HepG2 (cell line): ENCODE data around the gene ABCG8. TPM values are rescaled to one million over a fixed set of nuclear protein-coding genes. Genes with fewer than 3 reads are reported as not detected.

Experiments used
- ATAC-seq: fragments of 200-7000 bp; cut with Tn5 transposase; 3 replicates; pipeline ENCODE4 v1.9.1; 2020; ENCODE audit warnings: mild to moderate bottlenecking, moderate library complexity
- BruUV-seq: library from RNA; stranded (reverse); fragments of 400-500 nt; replicated peaks from 2 replicates; lab custom pipeline; 2021; lab: Mats Ljungman, UMichigan
- CTCF ChIA-PET: fragments of 300-600 bp; formaldehyde crosslinking; extraction: SDS; loops from one replicate; lab custom pipeline; 2021; ENCODE audit warnings: low total read pairs, inconsistent platforms, low intra/inter-chr PET ratio; lab: Yijun Ruan, JAX
- POLR2A ChIA-PET: fragments of 350-600 bp; sonication (Branson Sonifier 250); formaldehyde crosslinking; loops from one replicate; lab custom pipeline; 2020; ENCODE audit warnings: antibody characterized with exemption, inconsistent platforms; lab: Yijun Ruan, JAX
- DNase-seq: peaks from one replicate; pipeline ENCODE4 v3.0.0-alpha.2; 2015; ENCODE audit warnings: low spot score
- FAIRE-seq: peaks from 3 replicates; lab custom pipeline; 2011; peaks lifted over from hg19 to GRCh38; lab: Jason Lieb, UNC
- H2AFZ ChIP-seq: one replicate; pipeline ENCODE4 v1.6.1; 2011; ENCODE audit warnings: low read length, inconsistent platforms
- H3K27ac ChIP-seq: fragments of 300-600 bp; 3 replicates; pipeline ENCODE4 v1.8.0; 2011; ENCODE audit warnings: mixed run types, mild to moderate bottlenecking, mixed read lengths, low read length, inconsistent platforms; ENCODE audit not compliant: insufficient read depth; ENCODE audit errors: extremely low read length
- H3K27me3 ChIP-seq, 2 experiments: fragments of 200-600 bp in 1 of 2; 2 replicates in 1 of 2; 3 replicates in 1 of 2; pipeline versions ENCODE4 v1.6.0 to v1.8.0; 2011; ENCODE audit warnings: low read length in 2 of 2, mild to moderate bottlenecking in 2 of 2, moderate library complexity in 2 of 2, inconsistent platforms in 1 of 2; ENCODE audit not compliant: insufficient read depth in 2 of 2, control insufficient read depth in 1 of 2
- H3K36me3 ChIP-seq, 2 experiments: fragments of 200-600 bp in 1 of 2; replicated peaks in 1 of 2; 2 replicates in 1 of 2; 3 replicates in 1 of 2; pipeline versions ENCODE4 v1.5.1 to v1.8.0; 2011; ENCODE audit warnings: low read length in 2 of 2, inconsistent platforms in 1 of 2; ENCODE audit not compliant: insufficient read depth in 2 of 2, control insufficient read depth in 1 of 2
- H3K4me1 ChIP-seq: 2 replicates; pipeline ENCODE4 v1.5.1; 2012; ENCODE audit warnings: low read length, inconsistent platforms; ENCODE audit not compliant: insufficient read depth
- H3K4me2 ChIP-seq: 2 replicates; pipeline ENCODE4 v1.6.0; 2011; ENCODE audit warnings: low read depth, low read length, inconsistent platforms
- H3K4me3 ChIP-seq, 3 experiments: fragments of 200-600 bp in 1 of 3; sonication (generic), shearing (Covaris generic) in 1 of 3; replicated peaks in 1 of 3; 2 replicates each; pipeline ENCODE4 v1.5.1; 2011 to 2016; ENCODE audit warnings: low read length in 3 of 3, inconsistent platforms in 2 of 3, low read depth in 2 of 3, mild to moderate bottlenecking in 2 of 3, control low read depth in 1 of 3, mixed read lengths in 1 of 3; ENCODE audit not compliant: insufficient read depth in 1 of 3
- H3K79me2 ChIP-seq: one replicate; pipeline ENCODE4 v1.6.1; 2011; ENCODE audit warnings: low read length, inconsistent platforms; ENCODE audit not compliant: insufficient read depth
- H3K9ac ChIP-seq: 2 replicates; pipeline ENCODE4 v1.6.0; 2011; ENCODE audit warnings: mild to moderate bottlenecking, low read depth, low read length, inconsistent platforms; ENCODE audit not compliant: insufficient read depth
- H3K9me3 ChIP-seq: 2 replicates; pipeline ENCODE4 v1.5.1; 2012; ENCODE audit warnings: mild to moderate bottlenecking, low read length
- H4K20me1 ChIP-seq: 2 replicates; pipeline ENCODE4 v1.6.0; 2011; ENCODE audit warnings: inconsistent platforms, mild to moderate bottlenecking, low read length, moderate library complexity; ENCODE audit not compliant: insufficient read depth
- AGO2 ChIP-seq: fragments of 200-400 bp; formaldehyde crosslinking; optimal IDR thresholded peaks from 2 replicates; pipeline ENCODE3; 2017; ENCODE audit warnings: mild to moderate bottlenecking, low read depth, low read length, moderate library complexity
- CREB3 ChIP-seq: sonication (generic); formaldehyde crosslinking; IDR thresholded peaks from 2 replicates; pipeline ENCODE4 v1.5.0; 2020; ENCODE audit warnings: missing genetic modification reagents
- GATAD2A ChIP-seq: IDR thresholded peaks from 2 replicates; pipeline ENCODE4 v1.6.1; 2016
- IRX3 ChIP-seq: sonication (generic); formaldehyde crosslinking; IDR thresholded peaks from 2 replicates; pipeline ENCODE4 v1.8.1; 2023; ENCODE audit warnings: mild to moderate bottlenecking, low read depth, missing genetic modification reagents, borderline replicate concordance
- NCOR1 ChIP-seq: fragments of 200-600 bp; sonication (generic); IDR thresholded peaks from 2 replicates; pipeline ENCODE4 v1.7.0; 2017; ENCODE audit warnings: antibody characterized with exemption, low read length, borderline replicate concordance
- ZNF280B ChIP-seq: sonication (generic); formaldehyde crosslinking; IDR thresholded peaks from 2 replicates; pipeline ENCODE4 v1.5.0; 2020; ENCODE audit warnings: missing genetic modification reagents, mild to moderate bottlenecking, borderline replicate concordance
- WGBS: methylation state at CpG from one replicate; pipeline ENCODE4 v1.1.6; 2017; ENCODE audit warnings: low lambda C conversion rate; 5-methylcytosine and 5-hydroxymethylcytosine counted together
- in situ Hi-C: cut with HindIII; loops from 2 replicates; pipeline ENCODE4 v1.10.0; 2017; ENCODE audit warnings: low pct_unique_long_range_greater_than_20kb; ENCODE audit not compliant: extremely low pct_ligation_motif_present
- intact Hi-C: fragments of 100-400 bp; cut with micrococcal nuclease; formaldehyde crosslinking; loops from one replicate; pipeline ENCODE4 v1.10.0; 2022; ENCODE audit not compliant: unreplicated experiment
- polyA plus RNA-seq, 8 experiments: library from polyadenylated mRNA; depleted of rRNA in 3 of 8; stranded (reverse) in 7 of 8; unstranded in 1 of 8; fragments of >200 nt; fragmentation: Illumina TruSeq in 4 of 8; extraction: Trizol in 4 of 8; gene quantifications; 2 replicates each; pipeline versions ENCODE4 v1.2.1 to v1.2.3, GENCODE V29; 2011 to 2016; ENCODE audit warnings: low read depth in 4 of 8, missing spikeins in 1 of 8, mixed read lengths in 1 of 8; ENCODE audit not compliant: insufficient read depth in 1 of 8
- total RNA-seq, 5 experiments: library from RNA; depleted of rRNA; stranded (reverse); fragments of >200 nt; fragmentation: Illumina TruSeq; extraction: Trizol; gene quantifications; 2 replicates each; pipeline ENCODE4 v1.2.3, GENCODE V29; 2016; ENCODE audit warnings: low read depth in 1 of 5
- TF ChIP-seq, protein P1 (sequence below): sonication (generic); formaldehyde crosslinking; IDR thresholded peaks from 2 replicates; pipeline ENCODE4 v1.4.0; 2020; ENCODE audit warnings: missing genetic modification reagents, mild to moderate bottlenecking, borderline replicate concordance

Gene ABCG8
- total and polyA plus RNA-seq, 2 of the 13 experiments (the other 11 are each of a cell fraction or from before 2014, with no cell fraction given): 8.1 to 8.8 TPM

- DNase-seq: no peak
- Histone ChIP-seq H3K36me3 (peaks cover 22 to 88% of the 10 kb centered on the region in 2 experiments), H3K4me2 (no peak overlapping the region), H3K27ac (no peak overlapping the region), H3K9me3 (no peaks in the 10 kb centered on the region), H2AFZ (no peak overlapping the region), H3K9ac (no peak overlapping the region), H3K4me3 (no peak overlapping the region), H3K27me3 (no peaks in the 10 kb centered on the region), H4K20me1 (no peaks in the 10 kb centered on the region), H3K4me1 (no peaks in the 10 kb centered on the region), H3K79me2 (no peaks in the 10 kb centered on the region)
- TF ChIP-seq CREB3 (CRISPR knock-in tag) (no peak), GATAD2A (no peak), IRX3 (no peak), ZNF280B (CRISPR knock-in tag) (no peak), NCOR1 (no peak), AGO2 (no peak)
- TF ChIP-seq, protein P1, sequence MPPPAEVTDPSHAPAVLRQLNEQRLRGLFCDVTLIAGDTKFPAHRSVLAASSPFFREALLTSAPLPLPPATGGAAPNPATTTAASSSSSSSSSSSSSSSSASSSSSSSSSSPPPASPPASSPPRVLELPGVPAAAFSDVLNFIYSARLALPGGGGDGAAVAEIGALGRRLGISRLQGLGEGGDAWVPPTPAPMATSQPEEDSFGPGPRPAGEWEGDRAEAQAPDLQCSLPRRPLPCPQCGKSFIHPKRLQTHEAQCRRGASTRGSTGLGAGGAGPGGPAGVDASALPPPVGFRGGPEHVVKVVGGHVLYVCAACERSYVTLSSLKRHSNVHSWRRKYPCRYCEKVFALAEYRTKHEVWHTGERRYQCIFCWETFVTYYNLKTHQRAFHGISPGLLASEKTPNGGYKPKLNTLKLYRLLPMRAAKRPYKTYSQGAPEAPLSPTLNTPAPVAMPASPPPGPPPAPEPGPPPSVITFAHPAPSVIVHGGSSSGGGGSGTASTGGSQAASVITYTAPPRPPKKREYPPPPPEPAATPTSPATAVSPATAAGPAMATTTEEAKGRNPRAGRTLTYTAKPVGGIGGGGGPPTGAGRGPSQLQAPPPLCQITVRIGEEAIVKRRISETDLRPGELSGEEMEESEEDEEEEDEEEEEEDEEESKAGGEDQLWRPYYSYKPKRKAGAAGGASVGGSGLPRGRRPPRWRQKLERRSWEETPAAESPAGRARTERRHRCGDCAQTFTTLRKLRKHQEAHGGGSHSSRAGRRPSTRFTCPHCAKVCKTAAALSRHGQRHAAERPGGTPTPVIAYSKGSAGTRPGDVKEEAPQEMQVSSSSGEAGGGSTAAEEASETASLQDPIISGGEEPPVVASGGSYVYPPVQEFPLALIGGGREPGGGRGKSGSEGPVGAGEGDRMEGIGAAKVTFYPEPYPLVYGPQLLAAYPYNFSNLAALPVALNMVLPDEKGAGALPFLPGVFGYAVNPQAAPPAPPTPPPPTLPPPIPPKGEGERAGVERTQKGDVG (CRISPR knock-in tag): no peak
- WGBS: 97% methylated on average over 1 of the region's 1 CpG
- no TSS peak for BruUV-seq
- ChIA-PET POLR2A (no interaction called here), CTCF (no interaction called here)
- intact Hi-C loops: no loop called here
- no peak for ATAC-seq
- in situ Hi-C loops: no loop called here
- no peak for FAIRE-seq
Observed at GRCh38 chr2:43896906-43897305, 58.1 kb downstream of the ABCG8 start.
